HG02588 (cell line): Measurements from ENCODE around the gene PCDHA4.

Experiments used
- ATAC-seq: cut with Tn5 transposase; IDR thresholded peaks from one replicate; pipeline ENCODE4 v1.9.1; 2021; ENCODE audit warnings: mild to moderate bottlenecking, moderate library complexity; ENCODE audit not compliant: unreplicated experiment

Gene PCDHA4

GRCh38 chr5:140855772-140856674 is 49.2 kb downstream of the PCDHA4 start, which contains the start of gene PCDHA10:
PCDHA10 (plus strand) TSS chr5:140855897; CDS start chr5:140856049, 152 bp downstream.
- ATAC-seq, result no peak

GRCh38 chr5:140857177-140857986 is 50.5 kb downstream of the PCDHA4 start:
- no peak for ATAC-seq

DNA sequence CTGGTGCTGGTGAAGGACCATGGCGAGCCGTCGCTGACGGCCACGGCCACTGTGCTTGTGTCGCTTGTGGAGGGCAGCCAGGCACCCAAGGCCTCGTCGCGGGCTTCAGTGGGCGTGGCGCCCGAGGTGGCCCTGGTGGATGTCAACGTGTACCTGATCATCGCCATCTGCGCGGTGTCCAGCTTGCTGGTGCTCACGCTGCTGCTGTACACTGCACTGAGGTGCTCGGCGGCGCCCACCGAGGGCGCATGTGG is 51.0 kb downstream of the PCDHA4 start:
- no peak for ATAC-seq

GRCh38 chr5:140862441-140863295 is 55.8 kb downstream of the PCDHA4 start:
- ATAC-seq, result no peak
